ENCODE measurements around the gene BSG. TPM values are rescaled to one million over a fixed set of nuclear protein-coding genes. Genes with fewer than 3 reads are reported as not detected.

BSG gene
- polyA plus RNA-seq, 1 donor from 2014 or later, result 209 TPM

DNA sequence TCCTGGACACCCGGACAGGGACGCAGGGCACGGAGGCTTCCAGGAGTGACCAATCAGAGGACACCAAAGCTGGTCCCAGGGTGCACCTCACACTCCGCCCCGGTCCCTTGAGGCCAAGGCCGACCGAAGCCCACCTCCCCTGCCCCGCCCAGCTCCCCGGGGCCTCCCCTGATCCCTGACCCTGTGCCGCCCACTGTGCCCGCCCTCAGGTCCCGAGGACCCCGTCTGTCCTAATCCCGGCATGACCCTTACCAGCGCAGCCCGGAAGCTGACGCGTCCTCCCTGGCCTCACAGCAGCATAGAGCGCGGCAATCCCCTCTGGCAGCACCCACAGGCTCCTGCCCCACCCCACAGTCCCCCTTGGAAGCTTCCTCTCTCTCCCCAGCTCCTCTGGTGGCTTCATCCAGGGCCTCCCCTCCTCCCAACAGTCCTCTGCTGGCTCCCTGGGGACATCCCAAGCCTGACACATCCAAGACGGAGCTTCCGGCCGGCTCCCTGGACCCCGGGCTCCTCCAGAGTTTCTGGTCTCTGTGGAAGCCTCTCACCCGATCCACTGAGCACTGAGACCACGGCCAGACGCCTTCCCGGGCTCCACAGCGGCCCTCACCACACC is 48.2 kb upstream of the BSG start:
- no peak for TF ChIP-seq POLR2AphosphoS5 (IDR thresholded peaks at IDR 0.05)
- Histone ChIP-seq H3K9ac (ENCODE audit: low read length) (no peak overlapping the region), H3K27ac (ENCODE audit: low read length) (no peak overlapping the region), H3K9me2 (ENCODE audit: insufficient read depth, low read length) (no peaks in the 10 kb centered on the region), H3K36me3 (ENCODE audit: insufficient read depth, low read length) (no peaks in the 10 kb centered on the region), H3F3A (ENCODE audit: insufficient read depth, low read length, poor library complexity, severe bottlenecking) (no peaks in the 10 kb centered on the region), H4K20me1 (ENCODE audit: insufficient read depth) (no peaks in the 10 kb centered on the region), H3K9me3 (ENCODE audit: low read length) (no peaks in the 10 kb centered on the region), H3K27me3 (ENCODE audit: insufficient read depth, low read depth, low read length) (no peaks in the 10 kb centered on the region), H2AFZ (ENCODE audit: low read depth, low read length) (no peak overlapping the region), H3K79me2 (replicated peaks; ENCODE audit: insufficient read depth, low read length) (no peaks in the 10 kb centered on the region), H3K4me2 (ENCODE audit: low read length) (no peak overlapping the region), H3K4me3 (ENCODE audit: low read length) (no peak overlapping the region)

DNA sequence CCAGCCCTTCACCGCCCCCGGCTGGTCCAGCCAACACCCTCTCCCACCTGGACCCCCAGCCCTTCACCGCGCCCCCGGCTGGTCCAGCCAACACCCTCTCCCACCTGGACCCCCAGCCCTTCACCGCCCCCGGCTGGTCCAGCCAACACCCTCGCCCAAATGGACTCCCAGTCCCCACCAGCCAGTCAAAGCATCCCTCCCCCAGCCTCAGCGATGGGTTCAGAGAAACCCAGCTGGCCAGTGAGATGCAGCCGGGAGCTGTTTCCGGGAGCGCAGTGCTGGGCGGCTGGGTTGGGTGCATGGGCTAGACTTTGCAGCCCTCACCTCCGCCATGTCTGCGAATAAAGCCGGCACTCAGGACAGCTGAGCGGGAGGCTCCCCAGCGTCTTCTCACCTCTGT is 47.4 kb upstream of the BSG start:
- no peaks in the 10 kb centered on the region for H3K36me3 ChIP-seq (ENCODE audit: insufficient read depth, low read length)
- no peak overlapping the region for H2AFZ ChIP-seq (ENCODE audit: low read depth, low read length)
- no peak overlapping the region for H3K4me2 ChIP-seq (ENCODE audit: low read length)
- H3K27me3 ChIP-seq (ENCODE audit: insufficient read depth, low read depth, low read length), result no peaks in the 10 kb centered on the region
- H3K4me3 ChIP-seq (ENCODE audit: low read length), result no peak overlapping the region
- no peak overlapping the region for H3K27ac ChIP-seq (ENCODE audit: low read length)
- H3K79me2 ChIP-seq (replicated peaks; ENCODE audit: insufficient read depth, low read length), result no peaks in the 10 kb centered on the region
- no peaks in the 10 kb centered on the region for H3K9me2 ChIP-seq (ENCODE audit: insufficient read depth, low read length)
- H3K9ac ChIP-seq (ENCODE audit: low read length), result no peak overlapping the region
- H4K20me1 ChIP-seq (ENCODE audit: insufficient read depth), result no peaks in the 10 kb centered on the region
- H3K9me3 ChIP-seq (ENCODE audit: low read length), result no peaks in the 10 kb centered on the region
- no peaks in the 10 kb centered on the region for H3F3A ChIP-seq (ENCODE audit: insufficient read depth, low read length, poor library complexity, severe bottlenecking)
- TF ChIP-seq, protein P1, sequence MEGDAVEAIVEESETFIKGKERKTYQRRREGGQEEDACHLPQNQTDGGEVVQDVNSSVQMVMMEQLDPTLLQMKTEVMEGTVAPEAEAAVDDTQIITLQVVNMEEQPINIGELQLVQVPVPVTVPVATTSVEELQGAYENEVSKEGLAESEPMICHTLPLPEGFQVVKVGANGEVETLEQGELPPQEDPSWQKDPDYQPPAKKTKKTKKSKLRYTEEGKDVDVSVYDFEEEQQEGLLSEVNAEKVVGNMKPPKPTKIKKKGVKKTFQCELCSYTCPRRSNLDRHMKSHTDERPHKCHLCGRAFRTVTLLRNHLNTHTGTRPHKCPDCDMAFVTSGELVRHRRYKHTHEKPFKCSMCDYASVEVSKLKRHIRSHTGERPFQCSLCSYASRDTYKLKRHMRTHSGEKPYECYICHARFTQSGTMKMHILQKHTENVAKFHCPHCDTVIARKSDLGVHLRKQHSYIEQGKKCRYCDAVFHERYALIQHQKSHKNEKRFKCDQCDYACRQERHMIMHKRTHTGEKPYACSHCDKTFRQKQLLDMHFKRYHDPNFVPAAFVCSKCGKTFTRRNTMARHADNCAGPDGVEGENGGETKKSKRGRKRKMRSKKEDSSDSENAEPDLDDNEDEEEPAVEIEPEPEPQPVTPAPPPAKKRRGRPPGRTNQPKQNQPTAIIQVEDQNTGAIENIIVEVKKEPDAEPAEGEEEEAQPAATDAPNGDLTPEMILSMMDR (IDR thresholded peaks at IDR 0.05; ENCODE audit: poor library complexity, severe bottlenecking), result no peak

DNA sequence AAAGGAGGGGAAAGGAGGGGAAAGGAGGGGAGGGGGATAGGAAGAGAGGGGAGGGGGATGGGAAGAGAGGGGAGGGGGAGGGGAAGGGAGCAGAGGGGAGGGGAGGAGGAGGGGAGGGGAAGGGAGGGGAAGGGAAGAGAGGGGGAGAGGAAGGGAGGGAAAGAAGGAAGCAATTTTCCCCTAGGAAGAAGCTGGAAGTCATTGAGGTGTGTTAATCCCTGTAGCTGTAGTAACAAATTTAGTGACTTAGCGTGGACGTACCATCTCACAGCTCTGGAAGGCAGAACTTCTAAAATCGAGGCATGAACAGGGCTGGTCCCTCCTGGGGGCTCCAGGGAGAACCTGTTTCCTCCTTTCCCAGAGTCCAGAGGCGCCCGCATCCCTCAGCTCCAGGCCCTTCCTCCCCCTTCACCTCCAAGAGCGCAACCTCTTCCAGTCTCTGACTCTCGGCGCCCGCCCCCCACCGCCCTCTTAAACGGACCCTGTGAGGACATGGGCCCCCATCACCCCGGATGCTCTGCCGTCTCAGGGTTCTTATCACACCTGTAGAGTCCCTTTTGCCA is 46.5 kb upstream of the BSG start:
- H4K20me1 ChIP-seq (ENCODE audit: insufficient read depth), result no peaks in the 10 kb centered on the region
- no peak overlapping the region for H3K4me3 ChIP-seq (ENCODE audit: low read length)
- no peaks in the 10 kb centered on the region for H3K27me3 ChIP-seq (ENCODE audit: insufficient read depth, low read depth, low read length)
- H3K79me2 ChIP-seq (replicated peaks; ENCODE audit: insufficient read depth, low read length), result no peaks in the 10 kb centered on the region
- no peak for TF ChIP-seq EZH2 (IDR thresholded peaks at IDR 0.05; ENCODE audit: borderline replicate concordance, insufficient read depth, low read length, poor library complexity, severe bottlenecking)
- no peak for TF ChIP-seq EP300 (conservative IDR thresholded peaks at IDR 0.05; ENCODE audit: poor library complexity, severe bottlenecking)
- TF ChIP-seq POLR2AphosphoS5 (IDR thresholded peaks at IDR 0.05), result no peak
- TF ChIP-seq, protein P1 (IDR thresholded peaks at IDR 0.05; ENCODE audit: poor library complexity, severe bottlenecking), result no peak
- TF ChIP-seq MXI1 (conservative IDR thresholded peaks at IDR 0.05; ENCODE audit: poor library complexity, severe bottlenecking), result no peak
- no peak overlapping the region for H2AFZ ChIP-seq (ENCODE audit: low read depth, low read length)
- H3K9me3 ChIP-seq (ENCODE audit: low read length), result no peaks in the 10 kb centered on the region
- no peak overlapping the region for H3K9ac ChIP-seq (ENCODE audit: low read length)
- H3K36me3 ChIP-seq (ENCODE audit: insufficient read depth, low read length), result no peaks in the 10 kb centered on the region
- H3K4me2 ChIP-seq (ENCODE audit: low read length), result no peak overlapping the region
- no peak overlapping the region for H3K27ac ChIP-seq (ENCODE audit: low read length)
- no peaks in the 10 kb centered on the region for H3F3A ChIP-seq (ENCODE audit: insufficient read depth, low read length, poor library complexity, severe bottlenecking)
- no peaks in the 10 kb centered on the region for H3K9me2 ChIP-seq (ENCODE audit: insufficient read depth, low read length)

All from neural cell (in vitro differentiated cells).